Ovary (tissue), 9 donors: ENCODE measurements around the gene KLHL28. TPM values are rescaled to one million over a fixed set of nuclear protein-coding genes. Genes with fewer than 3 reads are reported as not detected.

Source experiments
- DNase-seq, 5 donors: peaks; one replicate each; pipeline ENCODE4 v3.0.0-alpha.2; 2019 to 2020
- H3K27ac ChIP-seq, 2 donors: fragments of 200-600 bp; one replicate each; pipeline versions ENCODE4 v1.5.1 to v1.8.0; 2019 to 2022
- H3K27me3 ChIP-seq: fragments of 200-600 bp; one replicate; pipeline ENCODE4 v1.8.0; 2022
- H3K36me3 ChIP-seq: fragments of 200-600 bp; sonication (generic); one replicate; pipeline ENCODE4 v1.5.1; 2019
- H3K4me1 ChIP-seq: one replicate; pipeline ENCODE4 v1.8.1; 2013; ENCODE audit warnings: mild to moderate bottlenecking, moderate library complexity; ENCODE audit not compliant: insufficient read depth
- H3K4me3 ChIP-seq: fragments of 200-600 bp; sonication (generic); one replicate; pipeline ENCODE4 v1.5.1; 2017
- H3K9me3 ChIP-seq, 2 donors: fragments of 200-600 bp in 1 of 2; sonication (generic) in 1 of 2; one replicate each; pipeline versions ENCODE4 v1.5.1 to v1.8.1; 2013 to 2019; ENCODE audit warnings: mild to moderate bottlenecking in 1 of 2, moderate library complexity in 1 of 2
- CTCF ChIP-seq, 3 donors: fragments of 450-650 bp in 2 of 3; fragments of 200-600 bp in 1 of 3; IDR thresholded peaks; one replicate each; pipeline versions ENCODE4 v1.5.1 to v1.8.0; 2016 to 2022; ENCODE audit warnings: antibody characterized with exemption in 3 of 3, mild to moderate bottlenecking in 1 of 3
- EP300 ChIP-seq: sonication (generic); formaldehyde crosslinking; IDR thresholded peaks from one replicate; pipeline ENCODE4 v1.6.1; 2017; ENCODE audit warnings: antibody characterized with exemption
- POLR2A ChIP-seq: fragments of 450-650 bp; IDR thresholded peaks from one replicate; pipeline ENCODE4 v1.6.1; 2017; ENCODE audit warnings: antibody characterized with exemption, mild to moderate bottlenecking, moderate library complexity
- WGBS, 3 donors: extraction: QIAGEN DNeasy Blood & Tissue Kit in 1 of 3; methylation state at CpG; one replicate each; pipeline versions ENCODE4 v1.1.5 to v1.1.7; 2013 to 2017; 5-methylcytosine and 5-hydroxymethylcytosine counted together
- intact Hi-C, 4 donors: fragments of 100-400 bp; cut with DNase I; formaldehyde crosslinking; loops; one replicate each; pipeline versions ENCODE4 v1.11.0 to v1.15.1; 2022 to 2023
- polyA plus RNA-seq, 2 donors: library from polyadenylated mRNA; stranded (reverse); fragments of 200-250 nt in 1 of 2; fragments of 350-450 nt in 1 of 2; fragmentation: Illumina TruSeq in 1 of 2; extraction: RNeasy Lipid Tissue Mini Kit (QIAGEN cat#74804) in 1 of 2; gene quantifications; one replicate each; pipeline ENCODE4 v1.2.3, GENCODE V29; 2013 to 2014
- total RNA-seq, 7 donors: library from RNA; depleted of rRNA in 2 of 7; stranded (reverse); fragments of >200 nt in 2 of 7; fragmentation: NEBNext Ultra II Directional in 3 of 7; extraction: Animal tissue kit (Norgen Biotek cat#: 25700) in 3 of 7; gene quantifications; one replicate each; pipeline versions ENCODE4 v1.1.0 to v1.2.4, GENCODE V29; 2016 to 2023
- donor health status: DM: no; HTN: no; CAD: no; lungs with moderate emphysema.
- donor health status: DM: no; HTN: no; CAD: no.
- donor health status: Bipolar disorder and iron deficiency.
- donor health status: DM: yes; HTN: yes; CAD: no.
- donor health status: DM: no; HTN: no; CAD: no.
- donor health status: DM: yes; HTN: yes; CAD: no.

Gene KLHL28
- total and polyA plus RNA-seq, 9 donors, result 4.4 to 16.4 (median 14.7) TPM

- no peaks in the 10 kb centered on the region for H3K27me3 ChIP-seq
- H3K36me3 ChIP-seq, result no peaks in the 10 kb centered on the region
- 7 to 13% (median 8%) methylated on average over 13 of the region's 13 CpGs for WGBS, 3 donors
- intact Hi-C loops, result loop anchor here in 1 of 4 donors (2.0 to 5.0 kb wide), 2 partner anchors 122 to 174 kb away; partner anchors contain the start of genes FANCM and PRPF39
- peaks cover 10% of the 10 kb centered on the region for H3K4me1 ChIP-seq
- TF ChIP-seq POLR2A (no peak), CTCF (IDR thresholded peaks at IDR 0.05) (no peak), EP300 (no peak)
- H3K9me3 ChIP-seq, result no peaks in the 10 kb centered on the region
- DNase-seq, result no peak
- peak overlapping the region; percentile 90 for H3K4me3 ChIP-seq
- H3K27ac ChIP-seq, result no peak overlapping the region
Measured at GRCh38 chr14:44963044-44963528, 1.3 kb upstream of the KLHL28 start.

GRCh38 chr14:44962334-44963043 lies 742 bp upstream of the KLHL28 start:
- Histone ChIP-seq H3K4me1 (peaks cover 9% of the 10 kb centered on the region), H3K27me3 (no peaks in the 10 kb centered on the region), H3K36me3 (no peaks in the 10 kb centered on the region), H3K4me3 (peak overlapping the region; percentile 90), H3K9me3 (no peaks in the 10 kb centered on the region), H3K27ac (peak overlapping the region; percentile 51 to 73)
- DNase-seq, result peak; percentile 59 to 79 (median 72)
- intact Hi-C loops, result loop anchor here in 1 of 4 donors (2.0 to 5.0 kb wide), 2 partner anchors 122 to 175 kb away; partner anchors contain the start of genes FANCM and PRPF39
- TF ChIP-seq POLR2A (no peak), CTCF (IDR thresholded peaks at IDR 0.05) (no peak), EP300 (no peak)
- 1 to 5% (median 1%) methylated on average over 39 of the region's 39 CpGs for whole genome bisulfite sequencing, 3 donors

- H3K9me3 ChIP-seq, result no peaks in the 10 kb centered on the region
- intact Hi-C loops, result loop anchor here in 1 of 4 donors (5.0 kb wide), 1 partner anchor 176 kb away; the partner anchor contains the start of gene FANCM
- peaks cover 7% of the 10 kb centered on the region for H3K4me1 ChIP-seq
- peak; percentile 48 to 67 (median 64) for DNase-seq
- 0% methylated on average over 14 of the region's 14 CpGs for WGBS, 3 donors
- H3K27me3 ChIP-seq, result no peaks in the 10 kb centered on the region
- TF ChIP-seq EP300 (no peak), CTCF (IDR thresholded peaks at IDR 0.05) (no peak), POLR2A (no peak)
- peak overlapping the region in 1 of 2 donors; percentile 88 for H3K27ac ChIP-seq
- peak overlapping the region; percentile 90 for H3K4me3 ChIP-seq
- H3K36me3 ChIP-seq, result no peaks in the 10 kb centered on the region
Measured at GRCh38 chr14:44961151-44961553, 595 bp downstream of the KLHL28 start.

GRCh38 chr14:44960646-44961045 lies 1.1 kb downstream of the KLHL28 start:
- Histone ChIP-seq H3K27ac (peak overlapping the region in 1 of 2 donors; percentile 88), H3K9me3 (no peaks in the 10 kb centered on the region), H3K4me3 (peak overlapping the region; percentile 90), H3K36me3 (no peaks in the 10 kb centered on the region), H3K27me3 (no peaks in the 10 kb centered on the region), H3K4me1 (peaks cover 2% of the 10 kb centered on the region)
- no peak for DNase-seq
- 0 to 1% (median 0%) methylated on average over 3 of the region's 3 CpGs for WGBS, 3 donors
- intact Hi-C loops, result loop anchor here in 1 of 4 donors (5.0 kb wide), 1 partner anchor 177 kb away; the partner anchor contains the start of gene FANCM
- no peak for TF ChIP-seq POLR2A
- no peak for TF ChIP-seq EP300
- TF ChIP-seq CTCF (IDR thresholded peaks at IDR 0.05), result no peak
